ENCODE results near the gene PLIN4.
"Not testable (repeated sequence)": the region's sequence is repeated elsewhere in the genome, so short reads cannot be mapped to it uniquely, and the experiment has no call there.

PLIN4 gene

GRCh38 chr19:4518345-4519171, at the start of gene PLIN4:
Gene PLIN4 (minus strand): TSS chr19:4518486. CDS start chr19:4518272, 214 bp downstream.
- no peak for DNase-seq

GRCh38 chr19:4567584-4568071, 49.3 kb upstream of the PLIN4 start:
- no peak for DNase-seq

- DNase-seq = no peak
Measured at GRCh38 chr19:4566402-4567051, 48.2 kb upstream of the PLIN4 start.

- DNase-seq = not testable (repeated sequence)
Measured at GRCh38 chr19:4563562-4563961, 45.3 kb upstream of the PLIN4 start.

GRCh38 chr19:4562085-4562484, 43.8 kb upstream of the PLIN4 start:
- not testable (repeated sequence) for DNase-seq

- DNase-seq = no peak
Measured at GRCh38 chr19:4559569-4559968, 41.3 kb upstream of the PLIN4 start, which contains the start of gene SEMA6B. Gene SEMA6B (minus strand): TSS chr19:4559684. CDS start chr19:4558457, 1,227 bp downstream.

GRCh38 chr19:4557971-4558941, 40.0 kb upstream of the PLIN4 start:
- no peak for DNase-seq

- no peak for DNase-seq
Measured at GRCh38 chr19:4557144-4557970, 39.1 kb upstream of the PLIN4 start.

GRCh38 chr19:4556597-4557127, 38.4 kb upstream of the PLIN4 start:
- no peak for DNase-seq

- no peak for DNase-seq
Measured at GRCh38 chr19:4555657-4556561, 37.6 kb upstream of the PLIN4 start.

GRCh38 chr19:4554717-4555116, 36.4 kb upstream of the PLIN4 start:
- no peak for DNase-seq

GRCh38 chr19:4553775-4554174, 35.5 kb upstream of the PLIN4 start:
- no peak for DNase-seq

GRCh38 chr19:4553092-4553695, 34.9 kb upstream of the PLIN4 start:
- DNase-seq = no peak

- no peak for DNase-seq
Measured at GRCh38 chr19:4552525-4552819, 34.2 kb upstream of the PLIN4 start.

- no peak for DNase-seq
Measured at GRCh38 chr19:4550479-4551050, 32.3 kb upstream of the PLIN4 start.

- no peak for DNase-seq
Measured at GRCh38 chr19:4550018-4550417, 31.7 kb upstream of the PLIN4 start.

GRCh38 chr19:4548238-4548584, 29.9 kb upstream of the PLIN4 start:
- DNase-seq = no peak

- DNase-seq = no peak
Measured at GRCh38 chr19:4547303-4548237, 29.3 kb upstream of the PLIN4 start.

Data from NCI-H1436 treated with DMSO at 0.1 percent for 48 hours (cell line).